Stomach (tissue), 9 donors: Measurements from ENCODE around the gene IRF2. TPM values are rescaled to one million over a fixed set of nuclear protein-coding genes. Genes with fewer than 3 reads are reported as not detected.

Experiments used
- DNase-seq, 2 donors: peaks; one replicate each; pipeline versions ENCODE4 v3.0.0 to v3.0.0-alpha.2; 2013 to 2019
- H3K27ac ChIP-seq, 5 donors: fragments of 200-600 bp in 4 of 5; sonication (generic) in 4 of 5; one replicate each; pipeline ENCODE4 v1.5.1; 2013 to 2019; ENCODE audit warnings: mild to moderate bottlenecking in 1 of 5, moderate library complexity in 1 of 5
- H3K27me3 ChIP-seq, 3 donors: fragments of 200-600 bp; sonication (generic); one replicate each; pipeline ENCODE4 v1.5.1; 2017 to 2019; ENCODE audit warnings: mixed run types in 1 of 3
- H3K36me3 ChIP-seq, 4 donors: fragments of 200-600 bp; sonication (generic); 1 replicate in 3 of 4; 2 replicates in 1 of 4; pipeline ENCODE4 v1.5.1; 2016 to 2019
- H3K4me1 ChIP-seq, 4 donors: fragments of 200-600 bp; sonication (generic); one replicate each; pipeline ENCODE4 v1.5.1; 2016 to 2019
- H3K4me3 ChIP-seq, 4 donors: fragments of 200-600 bp; sonication (generic) in 3 of 4; one replicate each; pipeline ENCODE4 v1.5.1; 2016 to 2019; ENCODE audit warnings: mild to moderate bottlenecking in 1 of 4
- H3K9me3 ChIP-seq, 4 donors: fragments of 200-600 bp; sonication (generic); one replicate each; pipeline ENCODE4 v1.5.1; 2016 to 2019
- EP300 ChIP-seq: sonication (generic); formaldehyde crosslinking; IDR thresholded peaks from one replicate; pipeline ENCODE4 v1.6.1; 2017; ENCODE audit warnings: antibody characterized with exemption
- POLR2A ChIP-seq, 4 donors: fragments of 450-650 bp; IDR thresholded peaks; one replicate each; pipeline ENCODE4 v1.6.1; 2016; ENCODE audit warnings: antibody characterized with exemption in 4 of 4, control low read depth in 2 of 4, mild to moderate bottlenecking in 1 of 4, moderate library complexity in 1 of 4
- POLR2AphosphoS5 ChIP-seq, 3 donors: sonication (generic); formaldehyde crosslinking; IDR thresholded peaks; one replicate each; pipeline ENCODE4 v1.6.1; 2016; ENCODE audit warnings: antibody characterized with exemption in 3 of 3
- WGBS, 5 donors: extraction: QIAGEN DNeasy Blood & Tissue Kit in 3 of 5; methylation state at CpG; one replicate each; pipeline versions ENCODE4 v1.1.5 to v1.1.7; 2013 to 2018; 5-methylcytosine and 5-hydroxymethylcytosine counted together
- intact Hi-C: fragments of 100-400 bp; cut with DNase I; formaldehyde crosslinking; loops from one replicate; pipeline ENCODE4 v1.15.1; 2023; ENCODE audit warnings: low total_unique reads
- polyA plus RNA-seq, 3 donors: library from polyadenylated mRNA; stranded (reverse); fragments of 200-250 nt; gene quantifications; one replicate each; pipeline ENCODE4 v1.2.3, GENCODE V29; 2013
- total RNA-seq, 5 donors: library from RNA; depleted of rRNA; stranded (reverse); fragments of >200 nt; gene quantifications; one replicate each; pipeline versions ENCODE4 v1.1.0 to v1.2.3, GENCODE V29; 2014 to 2016
- TF ChIP-seq, protein P1 (sequence below), 7 experiments: fragments of 450-650 bp in 4 of 7; fragments of 200-600 bp in 3 of 7; sonication (generic) in 3 of 7; IDR thresholded peaks; one replicate each; pipeline ENCODE4 v1.5.1; 2016 to 2019; ENCODE audit warnings: antibody characterized with exemption in 7 of 7, control low read depth in 2 of 7, mild to moderate bottlenecking in 1 of 7
- donor health status: healthy with polysubstance abuse.
- donor health status: Bipolar disorder and iron deficiency.
- donor health status: healthy.

IRF2 gene
- total and polyA plus RNA-seq, 8 donors: 5.5 to 253 (median 29.0) TPM

DNA sequence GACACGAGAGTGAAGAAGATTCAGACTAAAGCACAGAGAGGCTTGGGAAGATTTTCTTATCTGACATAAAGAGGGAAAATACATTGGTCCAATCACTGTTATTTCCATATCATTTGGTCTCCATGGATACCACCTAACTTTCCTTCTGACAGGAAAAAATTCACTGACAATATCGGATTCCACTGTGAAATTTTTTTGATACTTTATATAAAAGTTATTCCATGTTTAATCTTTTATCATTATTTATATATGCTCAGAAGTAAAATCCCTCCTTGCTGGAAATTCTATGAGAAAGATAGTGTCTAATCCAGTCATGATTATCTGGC is 3.6 kb downstream of the IRF2 start:
- Histone ChIP-seq H3K9me3 (no peaks in the 10 kb centered on the region), H3K27me3 (no peaks in the 10 kb centered on the region), H3K4me3 (no peak overlapping the region), H3K36me3 (no peaks in the 10 kb centered on the region), H3K4me1 (peaks cover 29 to 70% (median 51%) of the 10 kb centered on the region in 4 donors), H3K27ac (peak overlapping the region in 2 of 5 donors; percentile 100)
- no peak for DNase-seq
- intact Hi-C loops: no loop called here
- 36 to 45% (median 41%) methylated on average over 2 of the region's 2 CpGs for WGBS, 5 donors
- TF ChIP-seq, protein P1, sequence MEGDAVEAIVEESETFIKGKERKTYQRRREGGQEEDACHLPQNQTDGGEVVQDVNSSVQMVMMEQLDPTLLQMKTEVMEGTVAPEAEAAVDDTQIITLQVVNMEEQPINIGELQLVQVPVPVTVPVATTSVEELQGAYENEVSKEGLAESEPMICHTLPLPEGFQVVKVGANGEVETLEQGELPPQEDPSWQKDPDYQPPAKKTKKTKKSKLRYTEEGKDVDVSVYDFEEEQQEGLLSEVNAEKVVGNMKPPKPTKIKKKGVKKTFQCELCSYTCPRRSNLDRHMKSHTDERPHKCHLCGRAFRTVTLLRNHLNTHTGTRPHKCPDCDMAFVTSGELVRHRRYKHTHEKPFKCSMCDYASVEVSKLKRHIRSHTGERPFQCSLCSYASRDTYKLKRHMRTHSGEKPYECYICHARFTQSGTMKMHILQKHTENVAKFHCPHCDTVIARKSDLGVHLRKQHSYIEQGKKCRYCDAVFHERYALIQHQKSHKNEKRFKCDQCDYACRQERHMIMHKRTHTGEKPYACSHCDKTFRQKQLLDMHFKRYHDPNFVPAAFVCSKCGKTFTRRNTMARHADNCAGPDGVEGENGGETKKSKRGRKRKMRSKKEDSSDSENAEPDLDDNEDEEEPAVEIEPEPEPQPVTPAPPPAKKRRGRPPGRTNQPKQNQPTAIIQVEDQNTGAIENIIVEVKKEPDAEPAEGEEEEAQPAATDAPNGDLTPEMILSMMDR (IDR thresholded peaks at IDR 0.05): no peak
- TF ChIP-seq POLR2A (IDR thresholded peaks at IDR 0.05) (no peak), EP300 (no peak), POLR2AphosphoS5 (IDR thresholded peaks at IDR 0.05) (no peak)

DNA sequence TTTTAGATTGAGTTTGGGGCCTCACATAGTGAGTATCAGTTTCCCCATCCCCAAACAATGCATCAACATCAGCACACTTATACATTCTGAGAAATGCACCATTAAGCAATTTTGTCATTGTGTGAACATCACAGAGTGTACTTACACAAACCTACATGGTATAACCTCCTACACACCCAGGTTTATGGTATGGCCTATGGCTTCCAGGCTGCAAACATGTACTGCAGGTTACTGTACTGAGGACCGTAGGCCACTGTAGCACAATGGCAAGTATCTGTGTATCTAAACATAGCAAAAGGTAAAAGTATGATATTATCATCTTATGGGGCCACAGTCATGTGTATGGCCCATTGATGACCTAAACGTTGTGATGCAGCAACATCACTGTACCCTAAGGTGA is 7.7 kb downstream of the IRF2 start:
- 83 to 89% (median 85%) methylated on average over 2 of the region's 2 CpGs for WGBS, 5 donors
- no peaks in the 10 kb centered on the region for H3K9me3 ChIP-seq
- no peak overlapping the region for H3K27ac ChIP-seq
- no peak for TF ChIP-seq POLR2A (IDR thresholded peaks at IDR 0.05)
- TF ChIP-seq, protein P1 (IDR thresholded peaks at IDR 0.05): no peak
- TF ChIP-seq POLR2AphosphoS5 (IDR thresholded peaks at IDR 0.05): no peak
- no peak for TF ChIP-seq EP300
- H3K4me3 ChIP-seq: no peak overlapping the region
- DNase-seq: no peak
- no peaks in the 10 kb centered on the region for H3K27me3 ChIP-seq
- H3K36me3 ChIP-seq: peaks cover 0 to 8% (median 0%) of the 10 kb centered on the region in 4 donors
- intact Hi-C loops: no loop called here
- peaks cover 33 to 83% (median 59%) of the 10 kb centered on the region in 4 donors for H3K4me1 ChIP-seq

GRCh38 chr4:184464759-184465454 is 9.4 kb downstream of the IRF2 start:
- no peak for DNase-seq
- intact Hi-C loops: no loop called here

GRCh38 chr4:184463856-184464255 is 10.5 kb downstream of the IRF2 start:
- H3K4me1 ChIP-seq: peaks cover 13 to 82% (median 54%) of the 10 kb centered on the region in 4 donors
- no peak for DNase-seq
- peaks cover 0 to 8% (median 0%) of the 10 kb centered on the region in 4 donors for H3K36me3 ChIP-seq
- intact Hi-C loops: no loop called here
- no peak overlapping the region for H3K4me3 ChIP-seq
- no peak overlapping the region for H3K27ac ChIP-seq
- TF ChIP-seq POLR2AphosphoS5 (IDR thresholded peaks at IDR 0.05) (no peak), POLR2A (IDR thresholded peaks at IDR 0.05) (no peak)
- 92 to 97% (median 95%) methylated on average over 5 of the region's 5 CpGs for WGBS, 5 donors
- H3K9me3 ChIP-seq: no peaks in the 10 kb centered on the region
- no peaks in the 10 kb centered on the region for H3K27me3 ChIP-seq

More at GRCh38 chr4:184464759-184465454, 9.4 kb downstream of the IRF2 start:
- WGBS, 5 donors: 73 to 91% (median 79%) methylated on average over 5 of the region's 5 CpGs
- no peak overlapping the region for H3K27ac ChIP-seq
- H3K4me3 ChIP-seq: no peak overlapping the region
- H3K4me1 ChIP-seq: peaks cover 23 to 83% (median 57%) of the 10 kb centered on the region in 4 donors
- H3K36me3 ChIP-seq: peaks cover 0 to 8% (median 0%) of the 10 kb centered on the region in 4 donors
- TF ChIP-seq POLR2A (IDR thresholded peaks at IDR 0.05) (no peak), EP300 (no peak), POLR2AphosphoS5 (IDR thresholded peaks at IDR 0.05) (no peak)
- TF ChIP-seq, protein P1 (IDR thresholded peaks at IDR 0.05): no peak
- no peaks in the 10 kb centered on the region for H3K27me3 ChIP-seq
- H3K9me3 ChIP-seq: no peaks in the 10 kb centered on the region

DNA sequence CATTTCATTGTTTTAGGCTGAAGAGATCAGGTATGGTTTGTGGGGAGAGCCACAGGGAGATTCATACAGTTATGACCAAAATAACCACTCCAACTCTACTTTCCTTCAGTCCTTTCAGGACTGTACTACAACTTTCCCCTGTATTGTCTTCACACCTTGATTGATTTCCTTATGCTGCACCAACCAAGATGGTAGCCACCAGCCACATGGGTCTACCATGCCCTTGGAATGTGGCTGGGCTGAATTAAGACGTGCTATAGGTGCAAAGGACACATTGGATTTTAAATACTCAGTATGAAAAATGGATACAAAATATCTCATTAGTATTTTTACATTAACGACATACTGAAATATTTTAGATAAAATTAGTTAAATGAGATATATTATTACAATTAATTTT is 11.2 kb downstream of the IRF2 start:
- DNase-seq: no peak
- TF ChIP-seq EP300: no peak
- TF ChIP-seq POLR2A (IDR thresholded peaks at IDR 0.05): no peak
- TF ChIP-seq, protein P1 (IDR thresholded peaks at IDR 0.05): no peak
- TF ChIP-seq POLR2AphosphoS5 (IDR thresholded peaks at IDR 0.05): no peak
- intact Hi-C loops: no loop called here
- no peak overlapping the region for H3K4me3 ChIP-seq
- H3K27ac ChIP-seq: peak overlapping the region in 2 of 5 donors; percentile 16 to 54
- H3K4me1 ChIP-seq: peaks cover 13 to 82% (median 54%) of the 10 kb centered on the region in 4 donors
- H3K36me3 ChIP-seq: peaks cover 0 to 8% (median 0%) of the 10 kb centered on the region in 4 donors
- 86 to 95% (median 93%) methylated on average over 2 of the region's 2 CpGs for WGBS, 5 donors
- H3K9me3 ChIP-seq: no peaks in the 10 kb centered on the region
- no peaks in the 10 kb centered on the region for H3K27me3 ChIP-seq
